Hindlimb muscle (tissue), 1 donor: ENCODE data around the gene PPP2R2C. TPM values are rescaled to one million over a fixed set of nuclear protein-coding genes. Genes with fewer than 3 reads are reported as not detected.

Experiments
- DNase-seq: peaks from one replicate; pipeline ENCODE4 v3.0.0-alpha.2; 2013
- polyA plus RNA-seq: library from polyadenylated mRNA; unstranded; fragments of 120-200 nt; gene quantifications from one replicate; pipeline ENCODE4 v1.2.1, GENCODE V29; 2013; ENCODE audit not compliant: insufficient read length

PPP2R2C gene
- polyA plus RNA-seq, 1 donor, result 0.45 TPM

DNA sequence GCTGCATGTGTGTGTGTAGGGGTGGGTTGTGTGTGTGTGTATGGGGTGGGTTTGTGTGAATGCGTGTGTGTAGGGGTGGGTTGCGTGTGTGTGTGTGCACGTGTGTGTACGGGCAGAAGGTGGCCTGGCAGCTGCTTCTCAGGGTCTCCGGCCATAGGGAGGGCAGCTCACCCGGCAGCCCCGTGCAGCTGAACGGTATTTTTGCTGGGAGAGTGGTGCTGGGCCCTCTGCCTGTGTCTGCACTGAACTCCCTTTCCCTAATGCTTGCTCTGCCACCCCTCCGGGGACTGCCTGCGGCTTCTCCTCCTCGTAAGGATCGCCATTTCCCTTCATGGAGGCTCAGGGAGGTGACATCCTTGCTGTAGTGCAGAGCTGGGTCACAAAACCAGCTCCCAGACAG, 172.5 kb downstream of the PPP2R2C start:
- no peak for DNase-seq

DNA sequence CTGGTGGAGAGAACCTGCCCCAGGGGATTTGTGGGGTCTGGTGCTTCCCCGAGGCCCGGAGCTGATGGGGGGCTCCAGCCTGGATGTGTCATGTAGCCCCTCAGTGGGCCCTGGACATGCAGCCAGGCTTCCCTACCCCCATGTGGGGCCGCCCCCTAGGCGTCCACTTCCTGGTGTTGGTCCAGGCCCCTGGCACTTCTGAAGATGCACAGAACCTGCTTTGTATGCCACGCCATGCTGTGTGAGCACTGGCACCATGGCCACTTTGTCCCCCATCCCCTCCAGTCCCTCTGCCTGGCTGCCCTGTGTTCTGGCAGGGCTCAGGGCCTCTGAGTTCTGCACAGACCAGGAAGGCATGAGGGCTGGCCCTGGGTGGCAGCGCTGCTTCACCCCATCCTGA, 173.6 kb downstream of the PPP2R2C start:
- DNase-seq, result no peak

DNA sequence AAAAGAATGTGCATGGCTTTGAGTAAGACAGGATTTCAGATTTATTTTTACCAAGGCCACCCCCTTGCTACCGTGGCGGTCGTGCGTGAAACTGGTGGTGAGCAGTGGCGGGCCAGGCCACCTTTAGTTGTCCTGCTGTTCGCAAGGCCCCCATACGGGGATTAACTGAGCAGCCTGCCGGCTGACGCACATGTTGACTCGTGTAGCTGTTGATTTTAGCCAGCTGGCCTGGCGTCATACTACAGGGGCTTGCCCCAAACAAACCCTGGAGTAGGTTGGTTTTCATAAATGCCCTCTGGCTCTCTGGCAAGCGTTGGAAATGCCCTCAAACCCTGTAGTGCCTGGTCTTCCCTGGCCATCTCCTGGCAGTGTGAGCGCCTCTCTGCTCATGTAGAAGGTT, 174.4 kb downstream of the PPP2R2C start:
- no peak for DNase-seq

DNA sequence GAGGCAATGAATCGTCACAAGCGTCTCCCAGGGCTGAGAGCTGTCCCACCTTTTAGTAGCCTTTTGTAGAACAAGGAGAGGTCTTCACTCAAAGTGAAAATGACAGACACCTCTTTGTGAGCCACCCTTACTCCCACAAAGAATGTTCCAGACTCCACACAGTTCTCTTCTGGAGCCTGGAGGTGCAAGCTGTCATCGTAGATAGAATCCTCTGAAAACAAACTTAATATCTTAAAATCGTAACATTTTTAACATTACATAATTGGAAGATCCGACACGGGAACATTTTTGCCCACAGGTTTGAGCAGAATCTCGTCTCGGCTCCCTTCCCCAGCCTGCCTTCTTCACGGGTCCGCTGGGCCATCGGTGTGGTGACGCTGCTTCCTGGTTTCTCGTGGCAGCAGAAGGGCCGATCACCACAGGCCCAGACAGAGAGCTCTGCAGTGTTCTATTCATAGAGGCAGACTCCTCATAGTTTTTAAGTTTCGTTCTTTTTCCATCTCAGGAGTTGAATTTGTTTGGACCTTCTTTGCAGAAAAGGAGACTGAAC, 175.1 kb downstream of the PPP2R2C start:
- DNase-seq, result no peak

DNA sequence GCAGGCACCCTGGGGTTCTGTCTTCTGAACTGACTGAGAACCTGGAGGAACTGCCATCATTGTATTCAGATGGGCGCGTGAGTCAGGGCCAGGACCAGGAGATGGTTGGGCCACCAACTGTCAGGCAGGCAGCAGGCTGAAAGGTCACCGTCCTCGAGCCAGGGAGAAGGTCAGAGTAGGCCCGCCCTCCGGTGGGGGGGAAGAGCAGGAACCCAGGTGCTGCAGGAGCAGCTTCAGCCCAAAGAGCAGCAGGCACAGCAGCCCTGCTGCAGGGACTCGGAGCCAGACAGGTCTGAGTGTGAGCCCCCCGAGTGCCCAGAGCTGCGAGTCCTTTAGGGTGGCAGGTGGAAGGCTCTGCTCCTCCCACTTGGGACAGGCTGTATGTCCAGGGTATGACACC, 176.4 kb downstream of the PPP2R2C start:
- no peak for DNase-seq

DNA sequence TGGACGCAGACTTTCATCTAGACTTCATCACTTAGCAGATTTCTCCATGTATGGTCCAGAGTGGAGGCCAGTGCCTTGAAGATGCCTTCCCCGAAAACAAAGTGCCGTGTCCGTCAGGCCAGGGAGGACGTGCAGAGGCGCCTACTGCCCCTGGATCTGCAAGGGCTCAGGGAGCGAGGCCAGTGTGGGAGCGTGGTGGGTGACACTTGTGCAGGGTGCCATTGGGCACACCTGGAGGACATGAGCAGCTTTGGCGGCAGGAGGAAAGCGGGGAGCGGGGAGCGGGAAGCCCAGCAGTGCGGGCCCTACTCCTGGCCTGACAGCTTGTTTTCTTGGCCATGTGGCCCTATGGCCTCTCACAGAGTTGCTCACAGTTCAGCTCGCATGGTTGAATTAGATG, 176.9 kb downstream of the PPP2R2C start:
- DNase-seq, result no peak

DNA sequence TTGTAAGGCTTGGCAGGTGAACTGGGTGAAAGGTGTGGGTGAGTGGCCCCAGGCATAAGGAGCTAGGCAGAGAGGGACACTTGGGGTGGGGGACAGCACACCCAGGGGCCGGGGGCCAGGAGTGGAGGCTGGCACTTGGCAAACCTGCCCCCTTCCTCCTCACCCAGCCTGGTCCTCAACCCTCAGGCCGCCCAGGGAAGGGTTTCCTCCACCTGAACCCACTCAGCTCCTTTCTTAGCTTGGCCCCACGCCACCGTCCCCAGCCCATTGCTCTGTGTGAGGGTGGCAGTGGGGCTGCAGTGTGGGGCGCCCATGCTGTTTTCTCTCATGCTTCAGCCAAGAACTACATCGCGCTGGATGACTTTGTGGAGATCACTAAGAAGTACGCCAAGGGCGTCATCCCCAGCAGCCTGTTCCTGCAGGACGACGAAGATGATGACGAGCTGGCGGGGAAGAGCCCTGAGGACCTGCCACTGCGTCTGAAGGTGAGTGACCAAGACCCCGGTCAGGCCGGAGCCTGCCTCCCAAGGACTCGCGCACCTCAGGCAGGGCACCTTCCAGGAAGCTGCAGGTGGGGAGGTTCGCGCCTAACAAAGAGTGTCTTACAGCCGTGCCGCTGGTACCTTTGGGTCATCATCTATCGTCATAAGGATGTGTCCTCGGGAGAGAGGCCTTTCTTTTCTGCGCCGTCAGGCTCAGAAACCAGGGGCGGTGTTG, 177.6 kb downstream of the PPP2R2C start:
- DNase-seq, result no peak

DNA sequence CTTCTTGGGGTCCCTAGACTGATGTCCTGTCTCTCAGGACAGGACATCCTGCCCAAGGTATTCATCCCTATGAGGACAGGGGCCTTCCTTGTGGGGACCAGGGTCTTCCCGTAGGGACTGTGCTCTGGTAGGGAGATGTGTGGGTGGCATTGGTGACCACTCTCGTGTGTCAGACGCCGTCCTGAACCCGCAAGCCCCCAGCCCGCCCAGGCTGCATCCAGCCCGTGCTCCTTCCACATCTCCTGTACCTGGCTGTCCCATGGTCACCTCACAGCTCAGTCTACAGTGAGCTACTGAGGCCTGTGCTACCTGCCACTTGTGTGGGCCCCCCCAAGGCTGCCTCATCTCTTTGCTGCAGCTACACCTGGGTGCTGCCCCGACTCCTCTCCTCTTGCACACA, 178.8 kb downstream of the PPP2R2C start:
- no peak for DNase-seq

DNA sequence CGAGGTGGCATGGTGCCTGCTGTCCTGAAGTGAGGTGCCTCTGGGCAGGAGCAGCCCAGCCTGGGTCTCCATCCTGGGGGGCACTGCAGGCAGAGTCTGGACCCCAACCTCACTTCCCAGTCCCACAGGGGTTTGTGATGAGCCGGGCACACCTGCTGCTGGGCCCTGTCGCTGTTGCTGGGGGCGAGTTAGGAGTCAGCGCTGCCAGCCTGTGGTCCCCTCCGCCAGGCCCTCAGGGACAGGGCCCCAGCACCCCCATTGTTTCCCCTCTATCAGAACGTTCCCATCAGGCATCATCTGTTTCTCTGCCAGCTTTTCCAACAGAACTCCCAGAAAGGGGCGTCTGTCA, 179.3 kb downstream of the PPP2R2C start:
- DNase-seq, result no peak

DNA sequence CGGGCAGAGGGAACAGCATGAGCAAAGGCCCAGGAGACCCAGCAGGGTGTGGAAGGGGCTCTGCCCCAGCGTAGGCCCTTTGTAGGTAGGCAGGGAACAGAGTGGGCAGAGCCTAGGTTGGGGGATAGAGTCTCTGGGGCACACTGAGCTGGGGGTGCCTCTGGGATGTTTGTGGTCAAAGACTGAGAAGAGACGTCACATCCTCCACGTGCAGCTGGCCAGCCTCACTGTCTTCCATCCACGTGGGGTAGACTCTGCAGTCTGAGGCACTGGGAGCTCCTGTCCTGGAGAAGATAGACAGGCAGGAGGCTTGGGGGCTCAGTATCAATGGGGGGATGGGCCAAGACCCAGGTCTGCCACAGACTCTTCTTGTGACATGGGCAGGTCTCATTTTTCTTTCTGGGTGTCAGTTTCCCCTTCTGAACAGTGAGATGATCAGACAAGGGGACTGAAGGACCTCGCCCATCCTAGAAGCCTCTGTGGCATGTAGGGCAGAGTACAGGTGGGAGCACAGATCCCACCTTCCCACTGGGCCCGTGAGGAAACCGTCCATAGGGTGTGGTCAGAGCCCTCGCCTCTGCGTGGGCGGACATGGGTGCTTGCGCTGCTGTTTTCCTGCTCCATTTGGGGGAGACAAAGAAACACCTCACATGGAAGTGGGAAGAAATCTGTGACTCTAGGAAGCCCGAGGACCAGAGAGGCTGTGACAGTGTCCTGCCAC, 179.9 kb downstream of the PPP2R2C start:
- no peak for DNase-seq

DNA sequence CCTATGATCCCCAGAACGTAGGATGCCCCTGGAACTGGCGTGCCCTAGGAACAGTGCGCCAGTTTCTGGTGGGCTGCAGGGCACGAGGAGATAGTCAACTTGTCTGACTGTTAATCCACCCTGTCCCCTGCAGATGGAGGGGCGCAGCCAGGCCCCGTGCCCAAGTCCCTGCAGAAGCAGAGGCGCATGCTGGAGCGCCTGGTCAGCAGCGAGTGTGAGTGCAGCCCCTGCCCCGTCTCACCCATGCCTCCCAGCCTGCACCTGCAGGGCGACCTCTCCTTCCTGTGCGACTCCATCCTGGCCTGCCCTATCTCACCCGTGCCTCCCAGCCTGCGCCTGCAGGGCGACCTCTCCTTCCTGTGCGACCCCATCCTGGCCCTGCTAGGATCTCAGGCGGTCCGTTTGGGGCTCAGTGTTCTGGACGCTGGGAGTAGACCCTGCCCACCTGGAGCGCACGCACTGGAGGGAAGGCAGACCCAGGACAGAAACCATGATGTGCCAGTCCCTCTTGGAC, 180.6 kb downstream of the PPP2R2C start:
- DNase-seq, result no peak

DNA sequence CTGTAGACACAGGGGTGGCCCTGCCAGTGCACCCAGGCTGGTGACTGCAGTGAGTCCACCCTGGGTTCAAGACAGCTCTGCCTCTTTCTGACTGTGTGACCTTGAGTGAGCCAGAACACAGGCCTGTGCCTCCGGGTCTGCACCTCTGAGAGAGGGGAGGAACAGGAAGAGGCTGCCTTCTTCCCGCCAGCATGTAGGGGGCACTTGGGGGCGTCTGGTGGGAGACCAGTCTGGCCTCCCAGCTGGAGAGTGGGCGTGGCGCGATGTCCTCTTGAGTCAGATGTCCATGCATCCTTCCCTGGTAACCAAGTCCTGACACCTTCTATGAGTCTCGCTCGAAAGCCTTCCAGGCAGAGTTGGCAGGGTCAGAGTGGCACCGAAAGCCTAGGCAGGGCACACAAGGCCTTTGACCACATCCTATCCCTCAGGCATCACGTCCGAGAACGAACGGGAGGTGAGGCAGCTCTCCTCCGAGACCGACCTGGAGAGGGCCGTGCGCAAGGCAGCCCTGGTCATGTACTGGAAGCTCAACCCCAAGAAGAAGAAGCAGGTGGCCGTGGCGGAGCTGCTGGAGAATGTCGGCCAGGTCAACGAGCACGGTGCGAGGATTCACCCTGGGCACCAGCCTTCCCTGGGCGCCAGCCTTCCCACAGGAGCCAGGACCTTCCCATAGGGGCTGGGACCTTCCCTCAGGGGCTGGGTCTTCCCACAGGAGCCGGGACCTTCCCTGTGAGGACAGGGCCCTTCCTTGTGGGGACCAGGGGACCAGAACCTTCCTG, 181.5 kb downstream of the PPP2R2C start:
- no peak for DNase-seq

DNA sequence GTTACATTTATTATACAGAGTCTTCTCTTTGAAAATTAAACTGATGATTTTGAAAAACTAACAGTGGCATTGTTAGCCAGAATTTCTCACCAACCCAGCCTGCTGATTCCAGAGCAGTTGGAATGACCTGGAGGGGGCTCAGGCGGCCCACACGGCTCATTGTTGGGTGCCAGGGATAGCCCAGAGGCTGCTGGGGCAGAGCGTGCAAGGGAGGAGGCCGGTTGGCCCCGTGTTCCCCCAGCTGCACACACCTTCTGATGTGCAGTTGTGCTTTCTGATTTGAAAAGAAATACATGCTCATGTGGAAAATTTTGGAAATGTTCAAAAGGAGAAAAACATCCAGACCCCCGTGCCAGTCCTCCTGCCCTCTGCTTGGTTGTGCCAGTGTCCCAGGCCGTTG, 182.2 kb downstream of the PPP2R2C start:
- no peak for DNase-seq

DNA sequence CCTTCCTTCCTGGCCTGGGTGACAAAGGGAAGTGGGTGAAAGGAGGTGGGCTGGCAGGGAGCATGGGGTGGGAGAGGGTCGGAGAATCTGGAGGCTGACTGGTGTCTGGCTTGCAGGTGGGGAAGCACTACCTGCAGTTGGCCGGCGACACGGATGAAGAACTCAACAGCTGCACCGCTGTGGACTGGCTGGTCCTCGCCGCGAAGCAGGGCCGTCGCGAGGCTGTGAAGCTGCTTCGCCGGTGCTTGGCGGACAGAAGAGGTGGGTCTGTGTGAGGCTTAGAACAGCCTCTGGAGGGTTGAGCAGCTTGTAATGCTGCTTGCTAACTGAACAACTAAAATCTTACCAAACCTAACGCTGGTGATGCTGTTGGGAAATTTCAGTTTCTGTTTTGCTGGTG, 183.5 kb downstream of the PPP2R2C start:
- DNase-seq, result no peak

DNA sequence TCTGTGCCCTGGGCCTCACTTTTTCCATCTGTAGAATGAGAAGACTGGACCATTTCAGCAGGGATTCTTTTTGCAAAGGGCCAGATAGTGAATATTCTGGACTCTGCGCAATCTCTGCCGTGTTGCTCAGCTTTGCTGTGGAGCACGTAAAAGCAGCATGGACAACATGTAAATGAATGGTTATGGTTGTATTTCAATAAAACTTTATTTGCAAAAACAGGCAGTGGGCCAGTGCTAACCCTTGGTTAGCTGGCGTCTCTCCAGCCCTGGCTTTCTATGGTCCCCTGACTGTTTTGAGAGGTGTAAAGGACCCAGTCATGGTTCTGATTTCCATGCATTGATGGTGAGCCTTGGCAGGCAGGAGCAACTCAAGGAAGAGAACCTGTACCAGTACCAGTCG, 184.1 kb downstream of the PPP2R2C start:
- DNase-seq, result no peak

DNA sequence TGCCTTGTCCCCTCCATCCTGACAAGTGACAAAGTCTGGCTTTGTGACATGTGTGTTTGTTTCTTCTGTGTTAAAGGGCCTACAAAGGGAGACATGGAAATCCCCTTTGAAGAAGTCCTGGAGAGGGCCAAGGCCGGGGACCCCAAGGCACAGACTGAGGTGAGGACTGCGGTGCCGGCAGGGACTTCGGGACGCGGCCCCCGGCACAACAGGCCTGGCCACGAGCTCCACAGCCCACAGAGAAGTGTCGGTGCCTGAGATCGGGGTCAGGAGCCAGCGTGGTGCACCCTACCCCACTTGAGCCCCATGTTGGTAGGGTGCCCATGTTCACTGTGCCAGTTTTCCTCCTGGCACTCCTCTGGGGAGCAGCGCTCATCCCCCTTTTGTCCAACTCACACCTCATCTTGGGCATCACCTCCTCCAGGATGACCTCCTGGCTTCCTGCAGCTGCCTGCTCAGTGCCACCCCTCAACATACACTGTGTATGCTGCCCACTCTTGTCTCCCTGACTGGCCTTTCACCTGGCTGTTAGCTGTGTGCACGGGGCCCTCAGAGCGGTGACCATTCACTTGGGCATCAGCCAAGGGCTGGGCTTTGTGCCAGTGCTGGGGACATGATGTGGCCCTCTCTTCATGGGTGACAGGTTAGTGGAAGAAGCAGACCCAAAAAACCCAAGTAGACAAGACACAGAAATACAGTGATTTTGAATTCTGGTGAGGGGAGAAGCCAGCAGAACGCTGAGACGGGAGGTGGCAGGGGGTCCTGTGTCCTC, 185.2 kb downstream of the PPP2R2C start:
- no peak for DNase-seq

DNA sequence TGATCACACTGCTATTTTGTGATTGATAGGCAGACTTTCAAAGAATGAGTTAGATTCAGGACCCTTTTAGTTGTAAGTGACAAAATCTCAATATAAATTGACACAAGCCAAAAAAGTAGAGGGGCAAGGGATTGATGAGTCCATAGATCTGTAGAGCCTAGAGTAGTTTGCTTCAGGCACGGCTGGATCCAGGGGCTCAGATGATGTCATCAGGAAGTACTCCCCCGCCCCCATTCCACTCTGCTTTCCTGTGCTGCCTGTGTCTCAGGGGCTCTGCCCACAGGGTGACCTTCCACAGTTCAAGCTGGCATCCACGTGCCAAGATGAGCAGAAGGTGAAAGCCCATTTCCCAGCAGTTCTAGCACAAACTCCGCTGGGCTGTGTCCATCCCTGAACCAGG, 189.1 kb downstream of the PPP2R2C start:
- DNase-seq, result no peak

DNA sequence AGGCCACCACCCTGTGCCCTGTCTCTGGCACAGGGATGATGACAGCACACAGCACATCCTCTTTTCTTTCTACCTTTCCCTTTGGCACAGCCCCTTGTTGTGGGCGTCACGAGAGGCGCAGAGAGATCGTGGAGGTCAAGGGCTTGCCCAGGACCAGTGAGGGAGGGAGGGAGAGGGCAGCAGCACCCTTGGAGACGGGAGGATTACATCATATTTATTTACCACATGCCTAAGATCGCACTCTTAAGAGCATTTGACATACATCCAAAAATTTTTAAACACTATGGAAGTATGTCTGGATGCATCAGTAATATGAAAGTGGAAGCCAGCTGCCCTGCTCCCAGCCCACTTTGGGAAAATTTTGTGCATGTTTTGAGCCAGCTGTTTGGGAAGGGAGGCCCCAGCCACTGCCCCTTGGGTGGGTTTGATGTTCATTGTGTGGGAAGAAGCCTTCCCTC, 190.1 kb downstream of the PPP2R2C start:
- no peak for DNase-seq

DNA sequence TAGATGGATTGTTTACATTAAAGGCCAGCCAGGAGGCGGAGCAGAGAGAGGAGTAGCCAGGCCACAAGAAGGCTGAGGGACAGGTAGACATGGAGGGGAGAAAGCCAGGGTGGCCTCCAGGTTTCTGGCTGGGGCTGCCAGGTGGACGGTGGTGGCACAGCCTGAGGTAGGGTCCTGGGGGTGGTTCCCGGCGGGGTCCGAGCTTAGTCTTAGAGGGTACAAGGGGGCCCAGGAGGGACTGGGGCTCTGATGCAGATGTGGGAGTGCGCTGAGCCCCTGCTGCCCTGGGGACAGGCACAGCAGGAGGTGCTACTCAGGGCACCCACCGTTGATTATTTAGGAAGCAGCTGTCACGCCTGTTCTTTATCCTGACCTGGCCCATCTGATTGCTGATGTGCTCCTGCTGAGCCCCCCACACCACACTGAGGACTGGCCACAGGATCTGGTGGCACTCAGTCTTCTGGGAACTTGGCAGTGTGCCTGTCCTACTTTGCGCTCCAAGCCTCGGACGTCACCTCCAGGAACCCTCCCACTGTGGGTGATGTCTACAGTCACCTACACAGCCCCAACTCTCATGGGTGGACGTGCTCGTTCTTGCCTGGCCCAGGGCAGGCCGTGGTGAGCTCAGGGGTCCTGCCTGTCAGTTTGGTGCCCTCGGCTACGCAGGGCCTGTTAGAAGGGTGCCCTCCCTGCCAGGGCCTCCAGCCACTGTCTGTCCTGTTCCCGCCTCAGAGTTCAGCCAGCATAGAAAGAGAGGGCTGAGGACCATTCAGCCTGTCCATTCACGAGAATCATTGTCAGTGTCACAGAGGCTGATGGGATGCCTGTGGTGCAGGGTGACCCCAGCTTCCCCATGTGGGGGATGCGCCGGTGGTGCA, 190.7 kb downstream of the PPP2R2C start:
- DNase-seq, result no peak

DNA sequence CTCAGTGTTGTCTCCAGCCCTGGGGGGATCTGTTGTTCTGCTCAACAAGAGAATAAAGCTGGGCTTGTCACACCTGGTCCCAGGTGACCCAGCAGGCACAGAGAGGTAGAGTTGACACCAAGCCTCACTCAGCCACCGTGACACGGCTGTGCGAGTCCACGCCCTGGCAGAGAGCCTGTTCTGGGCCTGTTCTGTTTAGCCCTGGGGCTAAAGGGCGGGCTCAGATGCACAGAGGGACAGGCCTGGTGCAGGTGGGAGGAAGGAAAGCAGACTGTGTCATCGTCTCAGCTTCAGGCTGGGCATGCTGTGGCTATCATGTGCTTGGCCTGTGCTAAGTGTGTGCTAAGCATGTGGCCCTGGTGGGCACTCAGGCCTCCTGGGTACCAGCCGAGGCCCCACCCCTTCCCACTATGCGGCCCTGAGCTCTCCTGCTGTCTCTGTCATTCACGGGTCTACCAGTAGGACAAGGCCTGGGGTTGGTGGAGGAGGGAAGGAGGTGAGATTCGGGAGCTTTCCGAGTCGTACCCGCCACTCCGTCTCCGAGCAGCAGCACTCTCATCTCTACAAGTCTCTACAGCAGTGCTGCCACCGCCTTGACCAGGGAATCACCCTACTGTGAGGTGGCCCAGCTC, 191.9 kb downstream of the PPP2R2C start:
- DNase-seq, result no peak
